NK-92 (cell line): Measurements from ENCODE around the gene SPG7.
"Not testable (repeated sequence)": the region's sequence is repeated elsewhere in the genome, so short reads cannot be mapped to it uniquely, and the experiment has no call there.

ENCODE experiments used
- DNase-seq: peaks from one replicate; lab custom pipeline; 2025; ENCODE audit not compliant: unreplicated experiment; lab: John Stamatoyannopoulos, UW

The SPG7 gene

DNA sequence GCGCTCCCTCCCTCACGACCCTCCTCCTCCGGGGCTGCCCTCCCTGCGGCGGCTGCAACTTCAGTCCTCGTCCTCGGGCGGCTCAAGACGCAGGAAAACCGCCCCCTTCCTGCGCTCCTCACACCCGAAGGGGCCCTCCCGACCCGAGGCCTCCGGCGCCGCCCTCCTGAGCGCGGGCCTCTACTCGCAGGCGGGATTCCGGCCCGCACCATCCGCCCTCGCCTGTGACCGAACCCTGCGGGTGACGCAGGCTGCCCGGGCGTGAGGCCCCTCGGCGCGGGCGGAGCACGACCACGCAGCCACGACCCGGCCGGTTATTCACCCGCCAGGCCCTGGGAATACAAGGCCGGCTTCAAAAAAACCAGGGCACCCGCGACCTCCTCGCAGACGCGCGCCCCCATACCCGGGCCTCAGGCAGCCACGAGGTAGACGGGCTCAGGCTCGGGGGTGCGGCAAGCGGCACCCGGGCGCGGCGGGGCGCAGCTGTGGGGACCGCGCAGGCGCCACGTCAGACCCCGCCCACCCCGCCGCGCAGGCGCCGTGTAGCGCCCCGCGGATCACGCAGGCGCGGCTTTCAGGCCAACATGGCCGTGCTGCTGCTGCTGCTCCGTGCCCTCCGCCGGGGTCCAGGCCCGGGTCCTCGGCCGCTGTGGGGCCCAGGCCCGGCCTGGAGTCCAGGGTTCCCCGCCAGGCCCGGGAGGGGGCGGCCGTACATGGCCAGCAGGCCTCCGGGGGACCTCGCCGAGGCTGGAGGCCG lies at the start of gene SPG7:
Gene SPG7, plus strand, starts transcription at position 570 of the 757 bp plus-strand sequence. Its CDS starts 15 bp downstream, at position 585.
- peak; percentile 10 for DNase-seq

DNA sequence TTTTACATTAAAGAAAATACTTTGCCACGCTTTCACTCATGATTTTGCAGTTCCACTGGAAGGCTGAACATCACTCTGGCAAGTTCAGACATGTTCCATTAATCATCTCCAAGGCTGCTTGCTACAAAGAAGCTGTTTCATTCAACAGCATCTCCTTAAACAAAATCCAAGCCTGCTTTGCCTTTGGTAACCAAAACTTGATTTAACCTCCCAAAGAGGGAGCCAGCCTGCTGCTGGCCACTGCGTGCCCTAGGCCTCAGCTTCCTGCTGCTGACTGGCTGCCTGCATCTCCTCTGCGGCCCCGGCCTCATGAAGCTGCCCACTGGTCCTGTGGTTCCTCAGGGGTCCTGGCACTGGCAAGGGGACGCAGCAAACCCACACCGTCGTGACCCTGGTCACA lies 49.7 kb upstream of the SPG7 start:
- DNase-seq, result no peak

DNA sequence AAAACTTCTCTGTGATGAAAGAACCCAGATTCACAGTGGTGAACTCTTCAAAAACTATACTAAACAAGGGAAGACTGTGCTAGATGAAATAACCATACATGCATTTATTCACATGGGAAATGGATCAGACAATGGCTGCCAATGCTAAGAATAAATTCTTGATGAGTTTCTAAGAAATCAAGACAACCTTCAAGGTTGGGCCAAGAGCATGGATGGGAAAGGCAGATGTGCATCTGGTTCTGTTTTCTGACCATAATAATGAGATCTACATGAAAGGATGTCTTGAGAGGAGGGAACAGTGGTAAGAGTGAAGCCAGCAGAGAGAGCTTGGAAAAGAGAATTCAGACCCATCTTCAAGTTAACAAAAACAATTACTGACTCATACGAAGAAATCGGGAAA lies 49.2 kb upstream of the SPG7 start:
- DNase-seq, result no peak

DNA sequence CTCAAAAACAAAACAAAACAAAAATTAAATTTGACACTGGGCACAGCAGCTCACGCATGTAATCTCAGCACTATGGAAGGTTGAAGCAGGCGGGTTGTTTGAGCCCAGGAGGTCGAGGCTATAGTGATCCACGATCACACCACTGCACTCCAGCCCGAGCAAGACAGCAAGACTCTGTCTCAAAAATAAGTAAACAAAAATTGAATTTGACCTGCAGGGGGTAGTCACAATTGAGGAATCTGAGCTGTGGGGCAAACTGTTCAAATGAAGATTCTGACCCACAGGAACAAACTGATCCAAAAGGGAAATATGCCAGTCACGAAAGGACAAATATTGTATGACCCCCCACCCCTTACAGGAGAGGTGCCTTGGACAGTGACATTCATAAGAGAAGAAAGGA lies 47.6 kb upstream of the SPG7 start:
- DNase-seq, result no peak

DNA sequence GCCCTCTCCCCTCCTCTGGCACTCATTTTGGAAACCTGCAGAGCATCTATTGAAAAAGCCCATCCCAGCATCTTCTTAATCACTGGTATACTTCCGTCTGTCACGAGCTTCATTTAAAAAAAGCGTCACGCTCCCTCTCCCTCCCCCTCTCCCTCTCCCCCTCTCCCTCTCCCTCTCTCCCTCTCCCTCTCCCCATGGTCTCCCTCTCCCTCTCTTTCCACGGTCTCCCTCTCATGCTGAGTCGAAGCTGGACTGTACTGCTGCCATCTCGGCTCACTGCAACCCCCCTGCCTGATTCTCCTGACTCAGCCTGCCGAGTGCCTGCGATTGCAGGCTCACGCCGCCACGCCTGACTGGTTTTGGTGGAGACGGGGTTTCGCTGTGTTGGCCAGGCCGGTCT lies 46.3 kb upstream of the SPG7 start:
- not testable (repeated sequence) for DNase-seq

DNA sequence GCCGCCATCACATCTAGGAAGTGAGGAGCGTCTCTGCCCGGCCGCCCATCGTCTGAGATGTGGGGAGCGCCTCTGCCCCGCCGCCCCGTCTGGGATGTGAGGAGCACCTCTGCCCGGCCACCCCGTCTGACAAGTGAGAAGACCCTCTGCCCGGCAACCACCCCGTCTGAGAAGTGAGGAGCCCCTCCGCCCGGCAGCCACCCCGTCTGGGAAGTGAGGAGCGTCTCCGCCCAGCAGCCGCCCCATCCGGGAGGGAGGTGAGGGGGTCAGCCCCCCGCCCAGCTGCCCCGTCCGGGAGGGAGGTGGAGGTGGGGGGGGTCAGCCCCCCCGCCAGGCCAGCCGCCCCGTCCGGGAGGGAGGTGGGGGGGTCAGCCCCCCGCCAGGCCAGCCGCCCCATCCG lies 45.6 kb upstream of the SPG7 start:
- not testable (repeated sequence) for DNase-seq

DNA sequence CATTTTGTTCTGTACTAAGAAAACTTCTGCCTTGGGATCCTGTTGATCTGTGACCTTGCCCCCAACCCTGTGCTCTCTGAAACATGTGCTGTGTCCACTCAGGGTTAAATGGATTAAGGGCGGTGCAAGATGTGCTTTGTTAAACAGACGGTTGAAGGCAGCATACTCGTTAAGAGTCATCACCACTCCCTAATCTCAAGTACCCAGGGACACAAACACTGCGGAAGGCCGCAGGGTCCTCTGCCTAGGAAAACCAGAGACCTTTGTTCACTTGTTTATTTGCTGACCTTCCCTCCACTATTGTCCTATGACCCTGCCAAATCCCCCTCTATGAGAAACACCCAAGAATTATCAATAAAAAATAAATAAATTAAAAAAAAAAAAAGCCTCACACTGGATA lies 44.9 kb upstream of the SPG7 start:
- DNase-seq, result not testable (repeated sequence)

DNA sequence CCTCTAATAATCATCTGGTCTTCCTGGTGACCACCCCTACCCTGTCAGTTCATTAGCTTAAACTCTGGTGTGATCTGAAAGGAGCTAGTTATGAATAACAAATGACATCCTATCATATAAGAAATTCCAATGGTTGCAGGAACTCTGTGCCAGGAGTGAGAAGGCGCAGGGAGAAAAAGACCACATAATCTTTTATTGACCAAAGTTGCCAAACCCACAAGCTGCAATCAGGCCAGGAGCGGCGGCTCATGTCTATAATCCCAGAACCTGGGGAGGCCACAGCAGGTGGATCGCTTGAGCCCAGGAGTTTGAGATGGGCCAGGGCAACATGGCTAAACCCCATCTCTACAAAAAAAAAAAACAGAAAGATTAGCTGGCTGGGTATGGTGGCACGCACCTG lies 41.3 kb upstream of the SPG7 start:
- no peak for DNase-seq

DNA sequence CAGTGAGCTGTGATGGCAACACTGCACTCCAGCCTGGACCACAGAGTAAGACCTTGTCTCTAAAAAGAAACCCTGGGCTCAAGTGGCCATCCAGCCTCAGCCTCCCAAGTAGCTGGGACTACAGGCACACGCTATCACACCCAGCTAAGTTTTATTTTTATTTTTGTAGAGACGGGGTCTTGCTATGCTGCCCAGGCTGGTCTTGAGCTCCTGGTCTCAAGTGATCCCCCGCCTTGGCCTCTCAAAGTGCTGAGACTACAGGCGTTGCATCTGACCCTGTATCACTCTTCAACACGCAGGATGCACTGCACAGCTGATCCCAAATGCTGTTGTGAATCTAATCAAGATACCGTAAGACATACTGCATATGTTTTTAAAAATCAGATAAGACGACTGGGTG lies 40.8 kb upstream of the SPG7 start:
- no peak for DNase-seq

DNA sequence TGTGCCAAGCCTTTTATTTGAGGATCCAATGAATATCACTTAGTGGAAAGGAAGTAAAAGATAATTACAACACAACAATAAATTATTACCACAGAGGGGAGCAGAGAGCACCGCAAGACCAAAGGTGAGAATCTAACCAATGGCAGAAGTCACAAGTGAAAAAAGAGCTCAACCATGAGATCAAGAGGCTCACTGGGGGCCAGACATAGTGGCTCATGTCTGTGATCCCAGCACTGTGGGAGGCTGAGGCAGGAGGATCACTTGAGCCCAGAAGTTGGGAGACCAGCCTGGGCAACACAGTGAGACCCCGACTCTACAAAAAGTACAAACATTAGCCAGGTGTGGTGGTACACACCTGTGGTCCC lies 35.5 kb upstream of the SPG7 start:
- no peak for DNase-seq

DNA sequence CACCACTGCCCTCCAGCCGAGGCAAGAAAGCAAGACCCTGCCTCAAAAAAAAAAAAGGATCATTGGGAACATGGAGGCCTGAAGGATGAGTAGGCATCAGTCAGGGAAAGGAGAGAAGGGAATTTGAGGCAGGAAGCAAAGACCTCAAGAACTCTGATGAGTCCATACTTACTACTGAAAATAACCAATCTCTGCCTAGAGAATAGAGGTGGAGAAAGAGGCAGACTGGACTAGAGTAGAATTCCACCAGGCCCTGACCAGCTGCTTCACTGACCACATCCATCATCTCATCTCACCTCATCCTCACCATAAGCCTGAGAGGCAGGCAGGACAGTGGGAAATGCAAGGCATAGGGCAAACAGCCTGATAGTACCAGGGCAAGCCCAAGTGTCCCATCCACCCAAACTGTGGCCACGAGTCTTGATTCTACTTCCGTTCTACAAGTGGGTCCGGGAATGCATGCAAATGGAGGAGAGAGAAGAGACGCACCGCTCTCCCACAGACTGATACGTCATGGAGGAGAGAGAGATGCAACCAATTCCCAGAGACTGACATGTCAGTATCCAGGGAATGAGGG lies 35.0 kb upstream of the SPG7 start:
- DNase-seq, result no peak

DNA sequence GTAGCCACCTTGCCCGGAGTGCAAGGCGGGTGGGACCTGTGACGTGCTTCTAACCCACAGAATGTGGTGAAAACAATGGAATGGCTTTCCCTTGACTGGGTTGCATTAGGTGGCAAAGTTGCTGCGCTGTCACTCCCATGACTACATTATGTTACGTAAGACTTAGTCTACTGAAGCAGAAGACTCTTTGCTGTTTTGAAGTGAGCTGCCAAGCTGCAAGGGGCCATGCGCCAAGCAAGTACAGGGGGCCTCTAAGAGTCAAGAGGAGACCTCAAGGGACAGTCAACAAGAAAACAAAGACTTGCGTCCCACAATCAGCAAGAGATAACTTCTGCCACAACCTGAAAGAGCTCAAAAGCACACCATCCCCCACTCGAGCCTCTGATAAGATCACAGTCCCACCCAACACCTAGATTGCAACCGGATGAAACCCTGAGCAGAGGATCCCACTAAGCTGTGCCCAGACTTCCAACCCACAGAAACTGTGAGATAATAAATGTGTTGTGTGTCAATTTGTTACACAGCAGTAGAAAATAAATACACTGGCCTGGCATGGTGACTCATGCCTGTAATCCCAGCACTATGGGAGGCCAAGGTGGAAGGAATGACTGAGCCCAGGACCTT lies 34.3 kb upstream of the SPG7 start:
- DNase-seq, result no peak

DNA sequence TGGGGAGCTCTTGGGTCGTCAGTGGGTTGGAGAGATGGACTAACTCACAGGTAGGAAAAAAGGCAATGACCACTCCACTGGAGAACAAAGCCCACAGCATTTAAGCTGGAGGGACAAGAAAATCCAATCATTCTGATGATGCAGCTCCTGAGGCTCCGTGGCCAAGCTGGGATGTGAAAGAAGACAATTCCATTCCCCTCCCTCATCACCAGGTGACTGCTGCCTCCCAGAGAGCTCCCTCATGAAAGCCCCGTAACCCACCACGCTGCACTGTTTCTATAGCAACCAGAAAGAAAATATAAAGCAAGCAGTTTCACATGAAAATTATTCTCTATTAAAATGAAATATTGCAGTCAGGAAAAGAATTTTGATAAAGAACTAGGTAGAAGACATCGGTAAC lies 33.1 kb upstream of the SPG7 start:
- DNase-seq, result no peak

DNA sequence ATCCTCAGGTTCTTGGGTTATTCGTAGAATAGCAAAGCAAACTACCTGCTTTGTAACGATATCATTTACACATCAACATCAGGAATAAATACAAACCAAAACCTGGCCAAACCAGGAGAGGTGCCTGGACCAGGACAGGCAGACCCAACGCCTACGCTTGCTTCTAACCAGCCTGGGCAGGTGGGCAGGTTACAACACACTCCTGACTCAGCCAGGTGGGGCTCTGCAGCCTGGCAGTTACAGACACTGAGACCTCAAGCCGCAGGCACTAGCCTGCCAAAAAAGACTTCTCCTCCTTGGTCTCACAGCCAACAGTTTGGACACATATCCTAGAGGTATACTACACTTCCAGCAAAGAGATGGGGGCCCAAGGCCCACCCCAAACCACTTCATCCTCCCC lies 31.8 kb upstream of the SPG7 start:
- no peak for DNase-seq

DNA sequence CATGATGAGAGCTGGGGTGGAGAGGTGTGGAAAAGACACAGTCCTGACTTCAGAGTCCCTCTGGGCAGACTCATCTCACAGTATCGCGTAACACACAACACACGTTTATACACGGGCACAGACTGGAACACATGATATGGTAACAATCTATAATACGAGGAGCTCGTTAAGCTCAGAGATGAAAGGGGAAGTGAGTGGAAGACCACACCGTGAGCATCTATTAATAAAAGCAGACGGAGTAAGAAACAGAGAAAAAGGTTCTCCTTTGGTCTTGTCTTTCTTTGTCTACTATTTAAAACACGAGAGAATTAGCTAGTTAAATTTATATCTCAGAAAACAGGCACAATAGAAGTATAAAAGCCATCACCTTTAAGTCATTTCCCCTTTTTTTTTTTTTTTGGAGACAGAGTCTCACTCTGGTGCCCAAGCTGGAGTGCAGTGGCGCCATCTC lies 31.4 kb upstream of the SPG7 start:
- DNase-seq, result no peak

DNA sequence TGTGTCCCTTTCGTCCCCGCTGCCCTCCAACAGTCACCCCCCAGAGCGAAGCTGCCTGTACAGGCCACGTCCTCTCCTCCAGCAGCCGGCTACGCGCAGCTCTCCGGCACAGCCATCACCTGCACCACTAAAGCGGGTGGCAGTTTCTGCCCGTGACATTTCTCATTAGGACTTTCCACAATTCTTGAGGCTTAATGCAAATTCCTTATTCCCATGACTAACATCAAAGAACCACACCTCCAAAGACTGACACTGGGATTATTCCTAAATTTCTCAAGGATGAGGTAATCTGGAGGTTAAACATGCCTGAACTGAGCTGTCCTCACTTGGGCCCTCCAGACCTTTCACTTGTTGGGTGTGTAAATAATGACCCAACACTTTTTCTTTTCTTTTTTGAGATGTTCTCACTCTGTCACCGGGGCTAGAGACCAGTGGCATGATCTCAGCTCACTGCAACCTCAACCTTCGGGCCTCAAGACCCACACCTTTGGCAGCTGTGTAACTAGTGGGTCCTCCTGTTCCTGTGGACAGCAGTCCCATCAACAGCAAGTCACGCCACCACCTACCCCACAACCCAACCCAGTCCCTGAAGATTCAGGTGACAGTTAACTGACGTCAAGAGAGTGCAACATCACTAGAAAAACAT lies 29.5 kb upstream of the SPG7 start:
- DNase-seq, result no peak

DNA sequence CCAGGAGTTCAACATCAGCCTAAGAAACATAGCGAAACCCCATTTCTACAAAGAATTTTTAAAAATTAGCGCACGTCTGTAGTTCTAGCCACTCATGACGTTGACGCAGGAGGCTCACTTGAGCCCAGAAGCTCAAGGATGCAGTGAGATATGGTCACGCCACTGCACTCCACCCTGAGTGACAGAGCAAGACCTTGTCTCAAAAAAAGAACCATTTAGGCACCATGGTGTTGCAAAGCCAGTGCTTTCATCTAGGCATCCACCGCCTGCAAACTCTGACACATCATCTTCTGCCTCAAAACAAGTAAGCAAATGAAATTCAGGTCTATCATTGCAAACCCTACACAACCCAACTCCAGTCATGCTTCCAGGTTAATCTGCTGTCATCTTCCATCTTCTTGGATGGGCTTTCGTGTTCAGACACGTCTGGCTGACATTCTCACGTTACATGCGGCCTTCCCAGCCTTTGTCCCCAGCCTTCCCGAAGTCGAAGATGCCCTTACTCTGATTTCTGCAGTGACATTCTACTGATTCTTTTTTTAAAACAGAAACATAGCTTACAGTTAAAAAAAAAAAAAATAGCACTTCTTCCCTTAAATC lies 26.7 kb upstream of the SPG7 start:
- DNase-seq, result no peak

DNA sequence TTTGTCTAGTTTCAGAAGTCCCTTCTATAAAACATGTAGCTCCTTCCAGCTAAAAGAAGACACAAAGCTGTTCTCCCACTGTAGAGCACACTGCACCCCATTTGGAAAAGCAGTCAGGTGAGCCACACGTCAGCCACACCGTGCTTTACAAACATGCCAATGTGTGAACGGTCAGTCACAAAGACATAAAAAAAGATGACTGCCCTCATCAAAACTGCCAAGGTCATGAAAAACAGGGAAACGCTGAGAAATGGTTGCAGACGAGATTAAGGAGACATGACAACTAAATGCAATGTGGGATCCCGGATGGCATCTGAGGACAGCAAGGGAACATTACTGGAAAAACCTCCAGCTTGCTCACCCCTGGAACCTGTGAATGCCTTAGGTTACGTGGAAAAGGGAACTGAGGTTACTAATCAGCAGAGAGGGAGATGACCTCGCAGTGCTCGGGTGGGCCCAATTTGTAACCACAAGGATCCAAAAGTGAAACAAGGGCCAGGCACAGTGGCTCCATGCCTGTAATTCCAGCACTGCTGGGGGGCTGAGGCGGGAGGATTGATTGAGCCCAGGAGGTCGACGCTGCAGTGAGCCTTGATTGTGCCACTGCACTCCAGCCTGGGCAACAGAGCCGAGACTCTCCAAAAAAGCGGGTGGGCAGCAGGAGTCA lies 25.9 kb upstream of the SPG7 start:
- DNase-seq, result no peak

DNA sequence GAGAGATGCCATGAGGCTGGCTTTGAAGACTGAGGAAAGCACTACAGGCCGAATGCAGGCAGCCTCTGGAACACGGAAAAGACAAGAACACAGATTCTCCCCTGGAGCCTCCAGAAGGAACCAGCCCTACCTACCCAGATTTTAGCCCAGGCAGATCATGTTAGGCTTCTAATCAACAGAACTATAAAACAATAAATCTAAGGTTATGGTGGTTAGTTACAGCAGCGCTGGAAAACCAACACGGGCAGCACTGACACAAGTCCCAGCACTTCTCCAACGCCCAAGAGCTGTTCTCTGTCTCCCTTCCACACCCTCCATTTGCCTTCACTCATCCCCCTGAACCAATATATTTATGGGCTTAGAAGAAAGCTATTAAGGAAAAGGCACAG lies 25.4 kb upstream of the SPG7 start:
- no peak for DNase-seq

DNA sequence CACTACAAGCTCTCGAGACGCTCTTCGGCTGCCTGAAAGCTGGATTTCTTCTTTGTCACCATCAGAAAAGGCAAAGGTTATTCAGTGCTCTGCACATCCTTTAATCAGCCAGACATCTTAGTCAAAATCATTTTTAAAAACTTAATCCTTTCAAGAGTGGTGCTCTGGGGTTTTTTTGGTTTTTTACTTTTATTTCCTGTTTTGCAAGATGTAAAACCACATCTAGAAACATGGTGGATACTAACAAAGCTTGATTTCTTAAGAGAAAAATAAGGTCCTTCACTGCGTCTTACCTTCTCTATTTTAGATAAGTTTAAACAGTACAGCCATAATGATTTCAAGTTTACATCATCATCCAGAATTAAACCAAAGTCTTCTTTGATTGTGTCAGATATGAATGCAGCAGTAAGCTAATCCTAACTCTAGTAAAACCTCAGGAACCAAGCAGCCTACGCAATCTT lies 24.1 kb upstream of the SPG7 start:
- no peak for DNase-seq
